GM18907 (cell line): ENCODE measurements around the gene IQCF5.
"Not testable (repeated sequence)": the region's sequence is repeated elsewhere in the genome, so short reads cannot be mapped to it uniquely, and the experiment has no call there.

Experiments
- ATAC-seq: cut with Tn5 transposase; IDR thresholded peaks from one replicate; pipeline ENCODE4 v1.9.1; 2021; ENCODE audit warnings: mild to moderate bottlenecking, moderate library complexity; ENCODE audit not compliant: unreplicated experiment

Gene IQCF5

GRCh38 chr3:51875501-51875900 lies at the start of gene IQCF5:
TSS of gene IQCF5 (minus strand) at chr3:51875601. CDS start at chr3:51875531, 70 bp downstream.
- ATAC-seq = no peak

GRCh38 chr3:51921081-51921578 lies 45.7 kb upstream of the IQCF5 start:
- ATAC-seq = no peak

GRCh38 chr3:51916418-51916817 lies 41.0 kb upstream of the IQCF5 start:
- no peak for ATAC-seq

- ATAC-seq = no peak
Observed at GRCh38 chr3:51908026-51908425, 32.6 kb upstream of the IQCF5 start.

GRCh38 chr3:51904034-51904823 lies 28.8 kb upstream of the IQCF5 start:
- no peak for ATAC-seq

GRCh38 chr3:51902361-51902760 lies 27.0 kb upstream of the IQCF5 start:
- not testable (repeated sequence) for ATAC-seq

- ATAC-seq = not testable (repeated sequence)
Observed at GRCh38 chr3:51900043-51900442, 24.6 kb upstream of the IQCF5 start.

GRCh38 chr3:51897391-51897790 lies 22.0 kb upstream of the IQCF5 start:
- ATAC-seq = no peak

- no peak for ATAC-seq
Observed at GRCh38 chr3:51896607-51897305, 21.4 kb upstream of the IQCF5 start.

- no peak for ATAC-seq
Observed at GRCh38 chr3:51894939-51895338, 19.5 kb upstream of the IQCF5 start.

- ATAC-seq = no peak
Observed at GRCh38 chr3:51894391-51894790, 19.0 kb upstream of the IQCF5 start.

- no peak for ATAC-seq
Observed at GRCh38 chr3:51891242-51892039, 16.0 kb upstream of the IQCF5 start.

GRCh38 chr3:51888463-51889105 lies 13.2 kb upstream of the IQCF5 start:
- no peak for ATAC-seq

- no peak for ATAC-seq
Observed at GRCh38 chr3:51887620-51888019, 12.2 kb upstream of the IQCF5 start.

GRCh38 chr3:51886447-51886846 lies 11.0 kb upstream of the IQCF5 start:
- ATAC-seq = no peak

- no peak for ATAC-seq
Observed at GRCh38 chr3:51879937-51880336, 4.5 kb upstream of the IQCF5 start.

GRCh38 chr3:51876186-51876585 lies 785 bp upstream of the IQCF5 start:
- no peak for ATAC-seq

- ATAC-seq = no peak
Observed at GRCh38 chr3:51874889-51875288, 512 bp downstream of the IQCF5 start.

- no peak for ATAC-seq
Observed at GRCh38 chr3:51874411-51874810, 990 bp downstream of the IQCF5 start.

GRCh38 chr3:51873876-51874275 lies 1.5 kb downstream of the IQCF5 start:
- ATAC-seq = no peak

- no peak for ATAC-seq
Observed at GRCh38 chr3:51873253-51873766, 2.1 kb downstream of the IQCF5 start.
